PC-9 (cell line): Measurements from ENCODE around the gene EGLN2.

Experiments used
- EZH2 ChIP-seq: fragments of 200-600 bp; sonication (generic); IDR thresholded peaks from 2 replicates; pipeline ENCODE4 v1.8.0; 2017; ENCODE audit warnings: antibody characterized with exemption, low read depth
- TF ChIP-seq, protein P1 (sequence below): fragments of 200-600 bp; sonication (generic); conservative IDR thresholded peaks from 2 replicates; pipeline ENCODE4 v1.6.1; 2017; ENCODE audit warnings: mixed run types, antibody characterized with exemption, mild to moderate bottlenecking, moderate library complexity

DNA sequence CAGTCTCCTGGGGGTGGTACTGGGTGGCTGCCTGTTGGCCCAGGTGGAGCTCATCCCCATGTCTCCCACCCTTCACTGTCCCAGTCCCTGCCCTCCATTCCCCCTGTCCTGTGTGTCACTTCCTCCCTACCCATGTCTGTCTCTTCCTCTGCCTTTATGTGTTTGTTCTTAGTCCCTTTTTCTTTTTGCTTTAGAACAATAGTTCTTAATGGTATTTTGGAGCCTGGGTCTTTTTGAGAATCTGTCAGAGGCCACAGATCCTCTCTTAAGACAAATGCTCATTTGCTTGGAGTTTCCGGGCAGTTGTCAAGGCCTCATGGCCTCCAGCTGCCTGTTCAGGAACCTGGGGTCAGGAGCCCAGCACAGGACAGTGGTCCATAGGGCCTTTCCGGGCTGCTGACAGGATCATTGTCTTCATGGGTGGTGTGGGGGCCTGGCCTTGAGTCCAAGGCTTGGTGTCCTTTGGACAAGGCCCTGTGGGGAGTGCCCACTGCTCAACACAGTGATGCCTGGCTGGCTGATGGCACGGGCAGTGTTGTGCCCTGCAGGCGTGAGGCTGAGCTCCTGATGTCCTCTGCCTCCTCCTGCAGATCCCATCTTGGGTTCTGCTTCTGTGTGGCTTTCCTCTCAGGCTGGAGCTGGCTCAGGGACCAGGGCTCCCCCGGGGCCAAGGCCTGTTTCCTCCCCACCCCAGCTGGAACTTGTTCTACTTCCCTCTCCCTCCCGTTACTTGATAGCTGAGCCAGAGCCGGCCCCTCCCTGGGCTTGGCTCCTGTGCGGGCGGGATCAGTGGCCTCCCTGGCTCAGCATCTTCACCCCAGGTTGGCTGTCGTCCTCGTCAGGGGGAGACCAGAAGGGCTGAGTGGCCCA, 3.5 kb downstream of the EGLN2 start:
- TF ChIP-seq, protein P1, sequence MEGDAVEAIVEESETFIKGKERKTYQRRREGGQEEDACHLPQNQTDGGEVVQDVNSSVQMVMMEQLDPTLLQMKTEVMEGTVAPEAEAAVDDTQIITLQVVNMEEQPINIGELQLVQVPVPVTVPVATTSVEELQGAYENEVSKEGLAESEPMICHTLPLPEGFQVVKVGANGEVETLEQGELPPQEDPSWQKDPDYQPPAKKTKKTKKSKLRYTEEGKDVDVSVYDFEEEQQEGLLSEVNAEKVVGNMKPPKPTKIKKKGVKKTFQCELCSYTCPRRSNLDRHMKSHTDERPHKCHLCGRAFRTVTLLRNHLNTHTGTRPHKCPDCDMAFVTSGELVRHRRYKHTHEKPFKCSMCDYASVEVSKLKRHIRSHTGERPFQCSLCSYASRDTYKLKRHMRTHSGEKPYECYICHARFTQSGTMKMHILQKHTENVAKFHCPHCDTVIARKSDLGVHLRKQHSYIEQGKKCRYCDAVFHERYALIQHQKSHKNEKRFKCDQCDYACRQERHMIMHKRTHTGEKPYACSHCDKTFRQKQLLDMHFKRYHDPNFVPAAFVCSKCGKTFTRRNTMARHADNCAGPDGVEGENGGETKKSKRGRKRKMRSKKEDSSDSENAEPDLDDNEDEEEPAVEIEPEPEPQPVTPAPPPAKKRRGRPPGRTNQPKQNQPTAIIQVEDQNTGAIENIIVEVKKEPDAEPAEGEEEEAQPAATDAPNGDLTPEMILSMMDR: no peak
- no peak for TF ChIP-seq EZH2
